NCI-H187 (cell line): Measurements from ENCODE around the gene FDCSP.
"Not testable (repeated sequence)": the region's sequence is repeated elsewhere in the genome, so short reads cannot be mapped to it uniquely, and the experiment has no call there.

Source experiments
- DNase-seq, 2 experiments: peaks; one replicate each; lab custom pipeline; 2025; lab: John Stamatoyannopoulos, UW

FDCSP gene

GRCh38 chr4:70225824-70226223 is at the start of gene FDCSP:
TSS of gene FDCSP (plus strand) at chr4:70226124. CDS start at chr4:70231195, 5,071 bp downstream.
- DNase-seq, result no peak

DNA sequence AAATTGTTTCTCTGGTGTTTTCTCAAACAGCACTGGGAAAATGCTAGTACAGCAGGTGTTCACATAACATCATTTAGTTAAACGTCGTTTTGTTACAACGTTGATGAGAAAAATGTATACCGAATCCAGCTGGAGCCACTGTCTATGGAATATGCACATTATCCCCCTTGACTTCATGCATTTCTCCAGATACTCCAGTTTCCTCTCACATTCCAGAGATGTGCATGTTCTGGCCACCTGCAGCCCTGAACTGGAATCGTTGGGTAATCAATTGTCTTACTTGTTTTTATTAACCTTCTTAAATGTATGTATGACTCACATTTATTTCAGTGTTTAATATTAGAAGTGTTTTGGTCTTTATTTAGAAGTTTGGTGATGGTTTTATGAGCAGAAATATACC is 48.8 kb upstream of the FDCSP start:
- DNase-seq, result no peak

DNA sequence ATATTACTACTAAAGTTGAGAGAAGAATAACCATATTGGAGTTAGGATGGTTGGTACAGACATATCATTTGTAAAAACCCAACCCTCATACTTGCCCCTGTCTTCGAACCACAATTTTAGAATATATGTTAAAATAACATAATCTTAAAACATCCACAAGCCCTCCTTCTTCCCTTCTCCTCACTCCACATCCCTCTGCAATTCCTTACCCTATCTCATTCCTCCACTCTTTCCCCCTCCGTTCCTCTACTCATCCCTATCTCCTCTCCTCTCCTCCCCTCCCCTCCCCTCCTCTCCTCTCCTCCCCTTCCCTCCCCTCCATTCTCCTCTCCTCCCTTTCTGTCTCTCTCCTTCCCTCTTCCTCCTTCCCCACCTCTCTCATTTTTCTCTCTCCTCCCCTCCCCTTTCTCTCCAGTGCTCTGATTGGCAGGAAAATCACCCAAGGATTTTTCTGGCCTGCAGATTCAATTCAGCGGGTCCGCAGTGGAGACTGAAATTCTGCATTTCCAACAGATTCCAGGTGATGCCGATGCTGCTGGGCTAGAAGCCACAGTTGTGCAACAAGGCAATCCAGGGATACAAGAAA is 47.8 kb upstream of the FDCSP start:
- DNase-seq, result no peak

DNA sequence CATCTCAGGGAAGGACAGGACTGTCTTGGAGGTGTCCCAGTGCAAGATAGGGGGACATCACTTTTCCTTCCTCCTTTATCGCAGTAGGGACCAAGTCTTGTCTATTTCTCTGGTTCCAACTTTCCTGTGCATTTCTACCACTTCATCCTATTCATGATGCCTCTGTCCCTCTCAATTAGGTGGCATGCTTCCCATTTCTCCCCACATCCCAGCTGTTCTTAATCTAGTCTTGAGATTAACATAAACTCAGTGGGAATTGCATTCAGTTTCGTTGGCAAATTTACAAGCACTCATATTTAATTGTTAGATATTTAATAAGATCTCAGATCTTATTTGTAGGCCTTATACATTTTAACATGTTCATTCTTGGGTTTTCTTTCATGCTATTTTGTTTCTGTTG is 46.1 kb upstream of the FDCSP start:
- no peak for DNase-seq

DNA sequence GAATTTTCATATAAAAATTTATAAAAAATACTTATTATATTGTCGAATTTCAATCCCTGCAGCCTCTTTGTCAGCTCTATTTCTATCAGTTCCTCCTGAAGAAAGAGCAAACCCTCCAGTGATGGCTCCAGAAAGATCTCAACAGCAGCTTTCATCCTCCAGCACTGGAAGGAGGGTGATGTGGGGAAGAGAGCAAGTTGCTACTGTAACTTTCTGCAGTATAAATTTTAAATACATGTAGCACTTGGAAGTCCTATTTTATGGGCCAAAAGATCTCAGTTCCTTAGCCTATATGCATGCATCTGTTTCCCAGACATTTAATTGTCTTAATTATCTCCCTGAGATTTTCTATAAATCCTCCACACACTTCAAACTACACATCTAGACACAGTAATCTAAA is 44.1 kb upstream of the FDCSP start:
- DNase-seq, result no peak

- DNase-seq, result no peak
Measured at GRCh38 chr4:70182517-70183167, 43.3 kb upstream of the FDCSP start.

GRCh38 chr4:70183168-70183939 is 42.6 kb upstream of the FDCSP start:
- no peak for DNase-seq

- no peak for DNase-seq
Measured at GRCh38 chr4:70183940-70184246, 42.0 kb upstream of the FDCSP start.

DNA sequence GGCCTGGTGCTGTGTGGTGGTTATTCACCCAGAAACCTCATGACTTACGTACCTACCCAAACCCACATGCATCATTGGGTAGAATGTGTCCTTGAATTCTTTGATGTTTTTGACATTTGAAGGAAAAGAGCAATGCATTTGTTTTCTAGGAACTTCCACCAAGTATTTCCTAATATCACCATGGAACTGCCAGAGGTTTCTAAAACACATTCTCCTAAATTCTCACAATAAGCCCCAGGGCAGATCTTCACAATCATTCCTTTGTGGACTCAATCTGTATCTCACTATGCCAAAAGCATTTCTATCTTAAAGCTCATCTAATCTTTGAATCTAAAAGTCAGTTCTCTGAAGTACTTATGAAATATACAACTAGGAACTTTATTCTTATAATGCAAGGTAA is 38.7 kb upstream of the FDCSP start:
- DNase-seq, result no peak

GRCh38 chr4:70190579-70190978 is 35.3 kb upstream of the FDCSP start:
- DNase-seq, result no peak

DNA sequence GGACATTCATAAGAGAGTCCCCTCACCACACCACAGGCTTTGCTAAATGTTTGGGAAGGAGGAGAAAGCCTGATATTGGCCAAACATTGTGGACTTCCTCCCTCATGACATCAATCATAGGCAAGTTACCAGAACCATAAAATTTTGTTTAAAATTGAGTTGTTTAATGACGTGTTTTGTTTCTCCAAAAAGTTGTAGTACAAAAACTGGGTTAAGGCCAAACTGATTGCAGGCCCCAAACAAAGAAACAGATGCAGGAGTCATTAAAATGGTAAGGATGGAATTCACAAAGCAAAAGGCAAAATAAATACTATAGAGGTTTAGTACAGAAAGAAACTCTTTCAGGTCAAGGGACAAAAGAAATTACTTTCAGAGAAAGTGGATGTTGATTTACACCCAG is 34.3 kb upstream of the FDCSP start:
- DNase-seq, result no peak

- DNase-seq, result no peak
Measured at GRCh38 chr4:70192895-70193294, 33.0 kb upstream of the FDCSP start.

GRCh38 chr4:70195425-70195824 is 30.5 kb upstream of the FDCSP start, which contains the start of gene ODAM:
TSS of gene ODAM (plus strand) at chr4:70195725. CDS start at chr4:70196544, 819 bp downstream.
- DNase-seq, result no peak

- DNase-seq, result no peak
Measured at GRCh38 chr4:70196857-70197256, 29.1 kb upstream of the FDCSP start.

DNA sequence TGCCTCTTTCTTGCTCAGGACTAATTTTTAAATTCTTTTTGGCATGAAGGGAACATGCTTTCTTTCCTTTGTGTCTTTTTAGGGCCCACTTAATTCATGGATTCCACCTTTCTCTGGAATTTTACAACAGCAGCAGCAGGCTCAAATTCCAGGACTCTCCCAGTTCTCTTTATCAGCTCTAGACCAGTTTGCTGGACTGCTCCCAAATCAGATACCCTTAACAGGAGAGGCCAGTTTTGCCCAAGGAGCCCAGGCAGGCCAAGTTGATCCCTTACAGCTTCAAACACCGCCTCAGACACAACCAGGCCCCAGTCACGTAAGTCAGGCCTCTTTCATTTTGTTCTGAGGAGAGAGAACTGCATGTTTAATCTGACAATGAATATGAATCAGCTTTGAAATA is 28.1 kb upstream of the FDCSP start:
- DNase-seq, result no peak

DNA sequence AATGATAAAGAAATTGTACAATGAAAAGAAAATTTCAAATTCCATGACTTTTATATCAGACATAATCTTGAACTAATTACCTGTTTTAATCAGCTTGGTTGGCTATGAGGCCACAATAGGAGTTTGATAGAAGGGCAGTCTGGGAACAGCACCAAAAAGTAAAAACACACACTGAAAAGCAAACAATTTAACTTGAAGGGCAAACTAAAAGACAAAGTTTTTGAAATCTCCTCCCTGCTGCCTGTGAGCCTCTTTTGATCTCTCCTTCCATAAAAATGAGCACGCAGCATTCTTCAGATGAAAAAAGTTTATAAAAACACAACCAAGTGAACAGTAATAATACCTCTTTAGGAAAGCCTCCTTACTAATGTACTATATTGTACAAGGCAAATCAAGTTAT is 22.3 kb upstream of the FDCSP start:
- DNase-seq, result no peak

- DNase-seq, result not testable (repeated sequence)
Measured at GRCh38 chr4:70212752-70213151, 13.2 kb upstream of the FDCSP start.

- DNase-seq, result not testable (repeated sequence)
Measured at GRCh38 chr4:70216109-70216508, 9.8 kb upstream of the FDCSP start.

DNA sequence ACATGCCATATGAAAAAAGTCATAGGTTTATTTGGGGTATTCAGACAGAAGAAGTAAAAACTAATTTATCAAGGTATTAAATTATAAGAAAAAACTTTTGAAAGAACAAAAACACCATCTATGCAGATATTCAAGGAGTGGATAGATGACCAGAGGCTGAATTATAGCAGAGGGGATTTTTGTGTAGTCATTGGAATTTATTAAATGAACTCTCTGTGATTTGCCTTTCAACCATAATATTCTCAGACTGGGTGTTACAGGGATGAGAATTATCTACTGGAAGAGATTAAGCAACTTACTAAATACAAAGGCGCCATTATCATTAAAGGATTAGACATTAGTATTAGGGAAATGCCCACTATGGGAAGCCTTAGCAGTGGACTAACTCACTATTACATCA is 9.4 kb upstream of the FDCSP start:
- DNase-seq, result not testable (repeated sequence)

GRCh38 chr4:70221389-70221788 is 4.5 kb upstream of the FDCSP start:
- DNase-seq, result not testable (repeated sequence)

GRCh38 chr4:70221818-70222217 is 4.1 kb upstream of the FDCSP start:
- DNase-seq, result not testable (repeated sequence)

- DNase-seq, result no peak
Measured at GRCh38 chr4:70236125-70236524, 10.2 kb downstream of the FDCSP start.

- no peak for DNase-seq
Measured at GRCh38 chr4:70239131-70239883, 13.4 kb downstream of the FDCSP start.
